Panc1 (cell line): Measurements from ENCODE around the gene PCDH8.

ENCODE experiments used
- CTCF ChIP-seq: fragments of 450-650 bp; IDR thresholded peaks from 2 replicates; pipeline ENCODE4 v1.5.1; 2017; ENCODE audit warnings: mild to moderate bottlenecking
- POLR2AphosphoS5 ChIP-seq: IDR thresholded peaks from 2 replicates; pipeline ENCODE4 v1.6.1; 2012; ENCODE audit warnings: mild to moderate bottlenecking, low read depth, low read length, moderate library complexity
- REST ChIP-seq, 2 experiments: IDR thresholded peaks; 2 replicates each; pipeline ENCODE4 v1.6.1; 2011 to 2012; ENCODE audit warnings: low read depth in 2 of 2, control low read depth in 1 of 2, low read length in 1 of 2, mild to moderate bottlenecking in 1 of 2, moderate library complexity in 1 of 2; ENCODE audit not compliant: insufficient read depth in 1 of 2
- SIN3A ChIP-seq: IDR thresholded peaks from 2 replicates; pipeline ENCODE4 v1.6.1; 2012; ENCODE audit warnings: low read depth, mild to moderate bottlenecking, low read length, moderate library complexity, borderline replicate concordance; ENCODE audit not compliant: insufficient read depth
- TCF7L2 ChIP-seq: IDR thresholded peaks from 2 replicates; pipeline ENCODE4 v1.6.1; 2011; ENCODE audit warnings: mild to moderate bottlenecking, low read depth, low read length, inconsistent platforms

GRCh38 chr13:52833296-52833875 lies 15.1 kb downstream of the PCDH8 start:
- TF ChIP-seq CTCF (no peak), REST (IDR thresholded peaks at IDR 0.05; ENCODE audit: insufficient read depth in 1 of 2, low read depth in 2 of 2, low read length in 1 of 2) (no peak), SIN3A (no peak), POLR2AphosphoS5 (no peak), TCF7L2 (no peak)
